ENCODE measurements around the gene PRPF19.
"Not testable (repeated sequence)": the region's sequence is repeated elsewhere in the genome, so short reads cannot be mapped to it uniquely, and the experiment has no call there.

Gene PRPF19

DNA sequence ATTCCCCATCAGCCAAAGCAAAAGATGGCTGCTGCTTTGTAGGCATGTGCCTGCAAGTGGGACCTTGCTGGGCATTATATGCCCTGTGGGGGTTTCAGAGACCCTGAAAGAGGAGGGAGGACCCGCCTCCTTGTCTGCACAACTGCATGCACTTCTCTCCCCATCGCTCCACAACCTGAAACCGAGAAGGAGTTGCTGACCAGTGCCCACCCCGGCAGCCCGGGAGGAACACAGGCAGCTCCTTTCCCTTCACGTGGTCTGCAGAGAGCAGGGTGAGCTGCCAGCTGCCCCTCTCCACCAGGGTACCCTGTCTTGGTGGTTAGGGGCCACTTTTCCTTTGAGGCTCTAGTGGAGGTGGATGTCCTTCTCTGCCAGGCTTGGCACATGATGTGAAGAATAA, 16.5 kb upstream of the PRPF19 start:
- no peak for DNase-seq

DNA sequence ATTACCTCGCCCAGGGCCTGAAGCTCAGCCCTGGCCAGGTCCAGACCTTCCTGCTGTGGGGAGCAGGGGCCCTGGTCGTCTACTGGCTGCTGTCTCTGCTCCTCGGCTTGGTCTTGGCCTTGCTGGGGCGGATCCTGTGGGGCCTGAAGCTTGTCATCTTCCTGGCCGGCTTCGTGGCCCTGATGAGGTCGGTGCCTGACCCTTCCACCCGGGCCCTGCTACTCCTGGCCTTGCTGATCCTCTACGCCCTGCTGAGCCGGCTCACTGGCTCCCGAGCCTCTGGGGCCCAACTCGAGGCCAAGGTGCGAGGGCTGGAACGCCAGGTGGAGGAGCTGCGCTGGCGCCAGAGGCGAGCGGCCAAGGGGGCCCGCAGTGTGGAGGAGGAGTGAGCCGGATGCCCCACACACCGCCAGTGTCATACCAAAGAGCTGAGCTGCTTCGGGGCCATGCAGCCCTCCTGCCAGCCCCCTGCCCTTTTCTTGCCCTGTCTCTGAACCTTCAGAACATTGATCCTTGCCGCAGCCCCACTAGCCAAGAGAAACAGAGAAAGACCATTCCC, 15.5 kb upstream of the PRPF19 start:
- no peak for DNase-seq

DNA sequence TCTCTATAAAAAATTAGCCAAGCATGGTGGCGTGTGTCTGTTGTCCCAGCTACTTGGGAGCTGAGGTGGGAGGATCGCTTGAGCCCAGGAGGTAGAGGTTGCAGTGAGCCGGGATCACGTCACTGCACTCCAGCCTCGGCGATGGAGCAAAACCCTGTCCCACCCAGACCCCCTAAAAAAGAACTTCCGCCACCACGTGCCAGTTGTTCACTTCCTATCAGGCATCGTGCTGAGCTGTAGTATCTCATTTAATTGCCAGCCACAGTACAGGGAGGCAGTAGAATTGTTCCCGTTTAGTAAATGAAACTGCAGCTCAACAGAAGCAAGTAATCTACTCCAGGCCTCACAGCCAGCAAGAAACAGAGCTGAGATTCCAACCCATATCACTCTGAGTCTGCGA, 14.9 kb upstream of the PRPF19 start:
- no peak for DNase-seq

DNA sequence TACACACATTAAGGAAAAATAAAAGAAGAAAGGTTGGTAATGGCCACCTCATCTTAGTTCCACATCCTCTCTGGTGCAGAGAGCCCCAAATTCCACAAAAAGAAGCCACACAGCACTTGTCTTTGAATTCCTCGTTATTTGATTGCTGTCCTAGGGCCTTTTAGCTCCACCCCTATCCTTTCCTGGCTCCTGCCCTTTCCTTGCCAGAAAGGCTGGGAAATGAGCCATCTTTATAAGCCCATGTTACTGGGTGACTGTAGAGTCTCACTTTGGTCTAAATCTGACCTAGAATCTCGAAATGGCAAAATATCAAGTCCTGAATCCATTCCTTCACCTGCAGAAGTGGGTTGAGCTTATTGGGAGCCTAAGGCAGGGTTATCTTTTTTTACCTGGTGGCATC, 13.6 kb upstream of the PRPF19 start:
- DNase-seq, result no peak

DNA sequence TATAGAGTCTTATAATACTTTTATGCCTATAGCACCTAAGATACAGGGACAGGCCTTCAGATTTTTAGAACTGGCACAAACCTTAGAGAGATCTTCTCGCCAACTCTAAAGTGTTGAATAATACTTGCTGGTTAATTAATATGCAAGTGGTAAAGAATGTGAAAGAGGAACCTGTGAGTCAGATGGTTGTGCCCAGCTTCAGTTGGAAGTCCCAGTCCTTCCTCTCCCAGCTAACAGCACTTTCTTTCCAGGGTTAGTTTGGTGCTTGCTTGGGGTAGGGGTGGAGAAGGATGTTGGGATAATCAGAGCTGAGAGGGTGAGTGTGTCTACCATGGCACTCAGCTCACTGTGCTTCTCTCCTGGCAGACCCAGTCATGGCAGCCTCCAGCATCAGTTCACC, 12.9 kb upstream of the PRPF19 start:
- DNase-seq, result no peak

DNA sequence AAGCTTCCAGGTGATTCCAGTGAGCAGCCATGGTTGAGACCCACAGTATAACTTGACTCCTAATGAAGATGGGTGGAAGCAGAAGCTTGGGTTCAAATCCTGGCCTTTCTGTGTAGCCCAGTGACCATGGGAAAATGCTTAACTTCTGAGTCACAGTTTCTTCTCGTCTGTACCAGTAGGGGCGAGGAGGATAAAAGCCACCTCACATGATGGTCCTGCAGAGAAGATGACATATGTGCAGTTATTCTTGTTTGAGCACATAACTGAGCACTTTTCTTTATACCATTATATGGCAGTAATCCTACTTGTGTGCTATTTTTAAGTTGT, 12.5 kb upstream of the PRPF19 start:
- no peak for DNase-seq

DNA sequence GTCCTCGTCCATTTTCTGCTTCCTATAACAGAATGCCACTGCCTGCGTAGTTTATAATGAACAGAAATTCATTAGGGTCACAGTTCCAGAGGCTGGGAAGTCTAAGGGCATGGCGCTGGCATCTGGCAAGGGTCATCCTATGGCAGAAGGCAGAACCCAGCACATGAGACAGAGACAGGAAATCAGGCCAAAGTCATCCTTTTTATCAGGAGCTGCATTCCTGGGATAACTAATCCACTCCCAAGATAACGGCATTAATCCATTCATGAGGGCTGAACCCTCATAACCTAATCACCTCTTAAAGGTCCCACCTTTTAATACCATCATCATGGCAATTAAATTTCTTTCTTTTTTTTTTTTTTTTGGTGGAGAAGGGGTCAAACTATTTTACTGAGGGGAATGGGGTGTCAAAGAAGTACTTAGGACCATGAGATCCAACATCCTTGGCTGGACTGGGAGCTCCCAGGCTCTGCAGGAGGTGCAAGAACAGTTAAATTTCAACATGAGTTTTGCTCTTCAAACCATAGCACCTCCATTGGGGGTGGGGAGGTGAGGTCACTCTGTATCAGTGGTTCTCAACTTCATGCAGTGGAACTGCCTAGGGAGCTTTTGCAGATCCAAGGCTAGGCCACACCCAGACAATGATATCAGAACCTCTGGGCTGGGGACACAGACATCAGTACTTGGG, 12.0 kb upstream of the PRPF19 start:
- DNase-seq, result no peak

DNA sequence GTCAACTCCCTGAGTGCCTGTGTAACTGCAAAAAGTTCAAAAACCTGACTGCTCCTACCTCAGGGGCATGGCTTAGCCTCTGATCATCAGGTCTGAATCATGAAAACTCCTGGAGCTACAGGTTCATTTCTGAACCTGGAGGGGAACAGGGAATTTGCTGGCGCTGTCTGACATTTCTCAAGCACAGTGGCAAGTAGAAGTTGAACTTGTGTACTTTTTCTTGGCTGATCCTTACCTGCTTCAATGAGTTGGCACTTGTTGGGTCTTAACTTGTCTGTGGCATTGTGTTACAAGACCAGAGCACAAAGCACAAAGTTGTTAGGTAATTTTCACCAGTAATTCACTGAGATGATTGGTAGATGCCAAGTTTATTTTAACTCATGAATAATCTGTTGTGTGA, 10.9 kb upstream of the PRPF19 start:
- no peak for DNase-seq

DNA sequence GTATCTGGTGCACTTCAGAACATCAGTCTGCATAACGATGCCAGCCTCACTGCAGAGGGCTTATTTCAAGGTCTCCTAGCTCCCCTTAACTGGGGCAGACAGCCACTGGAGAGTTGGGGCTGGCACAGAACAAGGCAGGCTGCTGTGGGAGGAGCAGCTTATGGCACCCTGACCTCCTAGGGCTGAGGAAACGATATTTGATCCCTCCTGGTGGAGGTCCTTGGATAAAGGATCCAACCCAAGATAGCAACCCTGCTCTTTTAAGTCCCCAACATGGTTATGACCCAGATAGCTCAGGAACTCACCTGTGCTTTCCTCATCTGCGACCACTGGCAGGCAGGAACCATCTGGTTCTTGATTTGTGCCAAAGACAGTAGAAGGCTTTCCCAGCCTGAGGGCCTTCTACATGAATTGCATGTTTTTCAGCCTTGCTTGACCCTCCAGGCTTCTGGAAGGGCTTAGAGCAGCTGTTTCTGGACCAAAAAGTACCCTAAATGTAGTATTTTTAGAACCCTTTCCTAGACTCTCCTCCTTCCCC, 10.4 kb upstream of the PRPF19 start:
- no peak for DNase-seq

DNA sequence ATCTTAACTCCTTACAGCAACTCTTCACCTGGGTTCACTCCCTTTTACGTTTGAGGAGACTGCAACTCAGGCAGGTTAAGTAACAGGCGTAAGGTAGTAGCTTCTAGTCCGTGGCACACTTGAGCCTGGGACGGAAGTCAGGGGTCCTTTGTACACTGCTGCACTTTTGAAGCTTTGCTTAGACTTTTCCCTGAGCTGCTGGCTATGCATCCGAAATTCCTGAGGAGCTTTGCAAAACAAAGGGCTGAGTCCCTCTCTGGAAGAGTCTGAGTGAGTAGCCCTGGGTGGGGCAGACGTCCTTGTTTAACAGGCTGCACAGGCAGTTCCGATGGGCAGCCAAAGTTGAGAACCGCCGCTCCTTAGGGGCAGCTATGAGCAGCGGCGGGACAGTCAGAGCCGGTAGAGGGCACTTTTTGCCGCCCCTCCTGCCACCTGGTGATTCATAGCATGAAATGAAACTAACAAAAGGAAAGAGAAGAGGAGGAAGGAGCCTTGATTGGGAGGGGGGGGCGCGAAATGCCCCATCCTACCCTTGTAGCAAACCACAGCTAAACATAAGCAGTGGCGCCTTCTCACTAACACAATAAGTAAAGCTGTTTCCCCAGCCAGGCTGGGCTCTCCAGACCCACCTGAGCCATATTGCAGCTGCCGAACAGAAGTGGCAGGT, 9.0 kb upstream of the PRPF19 start:
- DNase-seq, result peak; percentile 77

DNA sequence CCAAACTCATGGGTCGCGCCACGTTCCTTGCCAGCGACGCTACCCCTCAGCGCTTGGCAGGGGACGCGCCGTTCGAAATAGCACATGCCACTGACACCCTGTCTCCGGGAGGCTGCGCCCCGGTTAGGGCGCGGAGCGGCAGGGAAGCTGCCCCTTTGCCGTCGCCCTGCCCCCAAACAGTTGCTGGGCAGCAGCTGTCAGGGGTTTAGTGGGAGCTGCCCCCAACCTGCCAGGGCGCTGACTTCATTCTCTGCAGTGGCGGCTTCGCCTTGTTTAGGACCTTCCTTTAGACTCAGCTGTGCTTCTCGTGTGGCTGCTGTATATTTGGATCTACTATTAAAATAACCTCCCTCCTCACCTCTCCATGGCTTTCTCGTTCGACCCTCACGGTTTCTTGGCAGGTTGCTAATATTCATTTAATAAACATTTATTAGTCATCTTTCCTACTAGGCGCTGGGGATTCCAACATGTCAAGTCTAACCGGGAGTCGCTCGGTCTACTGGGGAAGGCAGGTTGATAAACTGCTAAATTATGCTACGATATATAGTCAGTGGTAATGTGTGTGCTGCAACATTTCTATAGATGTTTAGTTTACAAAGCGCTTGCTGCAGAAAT, 8.4 kb upstream of the PRPF19 start:
- DNase-seq, result peak; percentile 41

DNA sequence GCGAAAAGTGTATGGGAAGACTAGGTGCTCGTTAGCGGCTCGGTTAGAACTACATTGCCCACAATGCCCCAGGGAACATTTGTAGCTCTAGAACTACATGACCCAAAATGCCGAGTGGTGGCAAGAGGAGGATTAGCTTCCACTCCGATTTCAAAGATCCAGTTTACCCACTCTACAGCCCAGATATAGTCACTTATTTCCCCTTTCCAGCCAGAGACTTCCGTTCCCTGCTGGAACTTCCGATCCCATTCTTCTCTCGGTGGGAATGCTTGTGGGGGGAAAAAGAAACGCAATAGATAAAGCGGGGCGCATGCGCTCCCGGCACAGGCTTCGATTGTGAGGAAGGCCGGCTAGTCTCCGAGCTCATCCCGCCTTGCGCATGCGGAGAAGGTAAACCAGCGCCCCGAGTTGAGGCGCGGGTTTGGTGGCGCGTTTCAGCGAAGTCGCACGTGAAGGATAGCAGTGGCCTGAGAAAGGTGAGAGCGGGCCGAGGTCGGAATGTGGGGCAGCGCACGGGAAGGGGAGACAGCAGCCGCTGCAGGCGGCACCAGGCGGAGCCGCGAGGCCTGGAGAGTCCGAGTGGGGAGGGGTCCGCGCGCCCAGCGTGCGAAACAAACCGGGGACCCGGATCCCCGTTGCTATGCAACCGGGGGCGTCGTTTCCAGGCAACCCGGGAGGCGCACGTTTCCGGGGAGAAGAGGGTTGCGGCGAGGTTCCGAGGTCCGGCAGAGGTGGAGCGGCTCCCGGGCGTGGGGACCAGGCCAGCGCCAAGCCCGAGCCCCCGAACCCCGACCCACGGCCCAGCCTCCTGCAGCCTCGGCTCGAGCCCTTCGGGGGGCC, 7.6 kb upstream of the PRPF19 start, which contains the start of gene TMEM109:
Gene TMEM109 (plus strand): TSS at position 366 of the 840 bp plus-strand sequence. CDS start 5,536 bp downstream, outside the sequence.
- peak; percentile 92 for DNase-seq

DNA sequence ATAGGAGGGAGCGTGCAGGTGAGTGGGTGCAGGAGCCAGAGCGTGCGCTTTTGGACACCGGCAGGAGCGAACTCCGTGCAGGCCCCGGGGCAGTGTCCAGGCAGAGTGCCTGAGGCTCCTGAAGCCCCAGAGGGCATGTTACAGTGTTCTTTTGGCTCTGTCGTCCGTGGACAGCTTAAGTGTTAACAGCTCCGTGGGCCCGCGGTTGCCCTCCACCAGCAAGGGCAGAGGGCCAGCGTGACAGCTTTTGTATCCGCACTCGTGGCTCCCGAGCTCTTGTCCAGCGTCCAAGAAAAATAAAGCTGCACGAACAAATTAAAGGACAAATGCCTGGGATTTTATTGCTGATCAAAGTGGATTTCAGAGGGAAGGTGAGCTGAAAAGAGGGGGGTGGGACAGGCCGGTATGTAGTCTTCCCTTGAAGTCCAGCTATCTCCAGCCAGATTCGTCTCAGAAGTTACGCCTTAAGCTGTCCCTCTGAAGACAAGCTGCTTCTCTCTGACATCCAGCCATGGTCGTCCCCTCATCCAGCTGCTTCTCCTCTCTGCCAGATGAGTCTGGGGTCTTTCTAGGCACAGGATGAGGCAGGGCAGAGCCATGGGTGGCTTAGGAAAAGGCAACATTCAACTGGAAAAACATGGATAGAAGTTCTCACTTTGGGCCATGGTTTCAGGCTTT, 6.6 kb upstream of the PRPF19 start:
- DNase-seq, result no peak

DNA sequence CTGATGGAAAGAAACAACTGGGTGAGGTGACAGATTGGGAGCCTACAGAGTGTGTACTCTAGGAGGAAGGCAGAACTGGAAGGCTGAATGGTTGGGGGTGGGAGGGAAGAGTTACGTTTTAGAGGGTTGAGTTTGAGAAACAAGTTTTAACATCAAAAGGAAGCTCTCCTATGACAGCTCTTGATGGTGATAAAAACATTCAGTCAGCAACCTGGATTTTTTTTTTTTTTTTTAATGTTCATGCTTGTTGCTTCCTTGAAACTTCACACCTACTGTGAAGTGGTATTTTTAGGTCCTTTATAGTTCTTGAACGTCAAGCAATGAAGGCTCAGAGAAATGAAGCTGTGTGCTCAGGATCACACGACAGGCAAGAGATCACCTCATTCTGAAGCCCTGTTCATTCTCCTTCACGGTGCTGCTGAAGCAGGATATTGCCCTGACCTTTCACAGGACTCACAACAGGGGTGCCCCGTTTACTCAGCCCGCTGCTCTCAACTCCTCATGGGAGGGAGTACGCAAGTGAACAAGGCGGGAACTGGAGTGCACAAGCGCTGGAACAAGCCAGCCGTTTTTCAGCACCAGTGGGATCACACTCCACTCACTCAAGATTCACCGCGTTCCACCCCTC, 6.0 kb upstream of the PRPF19 start:
- DNase-seq, result peak; percentile 22

DNA sequence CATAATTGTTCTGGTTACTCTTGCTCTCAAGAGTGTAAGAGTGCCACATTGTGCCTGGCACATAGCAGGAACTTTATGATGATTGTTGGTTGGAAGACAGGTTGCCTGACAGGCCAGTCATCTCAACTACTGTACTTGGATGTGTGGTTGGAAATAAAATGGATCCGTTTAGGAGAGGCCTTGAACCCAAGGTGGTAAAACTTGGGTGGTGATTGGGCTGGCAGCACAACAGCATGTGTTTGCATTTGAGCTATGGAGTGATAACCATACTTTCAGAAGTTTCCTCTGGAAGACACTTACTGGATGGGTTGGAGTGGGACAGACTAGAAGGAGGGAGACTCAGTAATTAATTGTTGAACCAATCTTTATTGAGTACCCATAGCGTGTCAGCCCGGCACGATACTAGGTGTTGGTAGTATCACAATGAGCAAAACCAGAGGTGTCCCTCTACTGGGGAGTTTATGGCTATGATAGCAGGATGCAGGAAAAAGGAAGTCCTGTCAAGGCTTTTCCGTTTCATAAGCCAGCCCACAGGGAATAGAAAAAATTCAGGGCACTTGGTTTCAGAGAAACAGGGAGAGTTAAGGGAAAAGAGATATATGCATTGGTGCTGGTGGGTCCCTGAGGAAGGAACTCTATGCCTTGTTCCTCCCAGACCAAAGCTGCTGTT, 4.5 kb upstream of the PRPF19 start:
- no peak for DNase-seq

DNA sequence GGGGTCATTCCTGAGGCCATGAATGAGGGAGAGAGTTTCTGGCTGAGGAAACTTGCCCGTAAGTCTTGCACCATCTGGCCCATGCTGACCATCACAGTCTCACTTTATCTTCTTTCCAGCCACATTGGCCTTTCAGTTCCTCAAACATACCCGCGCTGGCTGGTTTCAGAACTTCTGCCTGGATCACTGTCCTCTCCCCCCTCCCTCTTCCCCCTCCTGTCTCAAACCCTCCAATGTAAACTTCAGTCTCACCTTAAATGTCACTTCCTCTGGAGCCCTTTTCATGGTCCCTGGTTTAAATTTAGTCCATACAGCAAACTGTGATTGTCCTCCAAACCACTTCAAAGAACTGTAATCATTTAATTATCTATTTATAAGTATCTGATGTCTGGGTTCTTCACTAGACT, 3.9 kb upstream of the PRPF19 start:
- no peak for DNase-seq

DNA sequence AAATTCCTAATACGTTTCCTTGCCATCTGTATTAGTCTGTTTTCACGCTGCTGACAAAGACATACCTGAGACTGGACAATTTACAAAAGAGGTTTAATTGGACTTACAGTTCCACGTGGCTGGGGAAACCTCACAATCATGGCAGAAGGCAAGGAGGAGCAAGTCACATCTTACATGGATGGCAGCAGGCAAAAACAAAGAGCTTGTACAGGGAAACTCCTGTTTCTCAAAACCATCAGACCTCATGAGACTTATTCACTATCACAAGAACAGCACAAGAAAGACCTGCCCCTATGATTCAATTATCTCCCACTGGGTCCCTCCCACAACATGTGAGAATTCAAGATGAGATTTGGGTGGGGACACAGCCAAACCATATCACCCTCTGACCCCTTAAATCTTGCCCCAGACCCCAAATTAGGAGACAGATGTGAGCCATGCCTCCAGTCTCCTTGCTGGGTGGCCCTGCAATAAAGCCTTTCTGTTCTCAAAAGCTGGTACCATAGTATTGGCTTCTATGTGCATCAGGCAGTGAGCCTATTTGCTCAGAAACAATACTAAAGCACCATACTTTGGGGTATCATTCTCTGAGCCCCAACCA, 3.4 kb upstream of the PRPF19 start:
- not testable (repeated sequence) for DNase-seq

DNA sequence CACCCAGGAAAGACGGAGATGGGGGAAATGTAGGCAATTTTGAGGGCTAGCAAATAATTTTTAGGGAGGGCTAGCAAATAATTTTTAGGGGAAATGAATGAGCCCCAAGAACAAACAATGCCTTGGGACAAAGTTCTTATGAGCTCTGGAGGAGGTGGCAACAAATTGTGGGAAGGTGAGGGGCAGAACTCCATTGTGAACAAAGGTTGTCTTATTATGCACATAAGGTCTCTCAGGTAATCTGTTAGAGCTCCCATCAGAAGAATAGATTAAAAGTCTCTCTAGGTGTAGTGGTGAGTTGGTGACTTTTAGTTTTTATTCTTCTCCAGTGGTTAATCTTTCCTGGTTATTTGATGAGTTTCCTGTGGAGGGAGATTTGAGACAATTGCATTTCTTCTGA, 2.4 kb upstream of the PRPF19 start:
- no peak for DNase-seq

DNA sequence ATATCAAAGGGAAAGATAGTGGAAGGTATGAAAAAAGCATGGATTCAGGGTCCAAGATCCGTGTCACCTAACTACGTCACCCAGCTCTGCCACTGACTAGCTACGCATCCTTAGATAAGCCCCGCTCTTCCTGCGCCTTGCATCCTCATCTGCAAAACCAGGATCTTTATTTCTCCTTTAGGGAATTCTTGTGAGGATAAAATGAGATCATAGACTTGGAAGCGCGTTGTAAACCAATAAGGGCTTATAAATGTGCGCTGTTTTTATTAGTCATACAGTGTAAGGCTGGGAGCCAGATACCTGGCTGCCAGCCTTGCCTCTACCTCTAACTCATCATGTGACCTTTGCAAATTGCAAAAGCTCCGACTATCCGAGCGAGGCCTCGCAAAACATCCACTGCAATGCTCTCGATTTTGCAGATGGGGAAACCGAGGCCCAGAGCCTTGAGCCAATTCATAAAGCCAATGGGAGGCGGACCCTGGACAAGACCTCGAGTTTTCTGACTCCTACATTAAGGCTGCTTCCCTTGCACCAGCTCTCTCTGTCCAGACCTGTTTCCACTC, 753 bp downstream of the PRPF19 start:
- peak; percentile 30 for DNase-seq

DNA sequence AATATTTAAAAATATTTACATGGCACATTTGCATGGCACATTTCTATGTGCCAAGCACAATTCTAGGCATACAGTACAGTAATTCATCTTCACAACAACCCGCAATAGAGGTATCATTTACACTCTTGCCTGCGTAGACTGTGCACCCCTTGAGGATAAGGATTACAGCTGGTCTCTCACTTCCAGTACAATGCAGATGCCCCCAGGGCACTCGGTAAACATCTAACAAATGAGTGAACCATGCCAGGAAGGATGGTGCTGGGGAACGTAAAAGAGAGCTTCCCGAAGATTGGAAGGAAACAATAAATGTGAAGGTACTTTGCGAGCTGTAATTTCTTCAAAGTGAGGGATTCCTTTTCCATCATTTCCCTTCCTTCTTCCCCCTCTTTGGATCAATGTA, 1.3 kb downstream of the PRPF19 start:
- DNase-seq, result no peak

Measured in activated CD4-positive, alpha-beta T cell treated with anti-CD3 and anti-CD28 coated beads for 48 hours (primary cell).